ENCODE measurements around the gene PRND. TPM values are rescaled to one million over a fixed set of nuclear protein-coding genes. Genes with fewer than 3 reads are reported as not detected.

The PRND gene
- polyA plus RNA-seq, 4 donors: 3.7 TPM; not detected in 3

DNA sequence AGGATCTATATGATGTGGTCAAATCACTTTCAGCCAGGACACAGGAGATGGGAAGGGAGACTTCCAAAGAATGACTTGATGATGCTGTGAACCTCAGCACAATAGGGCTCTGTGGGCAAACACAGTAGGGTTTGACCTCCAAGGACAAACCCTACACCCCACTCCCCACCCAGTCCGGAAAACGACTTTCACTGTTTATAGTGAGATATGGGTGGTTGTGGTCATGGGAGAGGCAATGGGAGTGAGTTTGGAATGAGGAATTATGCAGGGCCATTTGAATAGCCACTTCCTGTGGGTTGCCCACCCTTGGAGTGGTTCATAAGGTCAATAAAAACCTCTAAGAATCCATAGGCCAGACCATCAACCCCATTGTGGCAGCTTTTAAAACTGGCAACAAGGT is 38.4 kb upstream of the PRND start:
- DNase-seq: no peak
- Histone ChIP-seq H3K36me3 (ENCODE audit: control insufficient read depth in 3 of 3, insufficient read depth in 2 of 3, low read depth in 1 of 3, low read length in 3 of 3) (no peaks in the 10 kb centered on the region), H3K4me1 (ENCODE audit: control insufficient read depth in 3 of 3, insufficient read depth in 2 of 3, low read depth in 1 of 3, low read length in 2 of 3) (peaks cover 0 to 8% (median 2%) of the 10 kb centered on the region in 3 donors), H3K4me3 (ENCODE audit: low read depth in 1 of 3, low read length in 3 of 3) (no peak overlapping the region), H3K27me3 (ENCODE audit: control insufficient read depth in 3 of 3, insufficient read depth in 3 of 3, low read length in 3 of 3) (peaks cover 0 to 4% (median 0%) of the 10 kb centered on the region in 3 donors), H3K27ac (ENCODE audit: low read depth in 1 of 3, low read length in 2 of 3) (no peak overlapping the region), H3K9me3 (ENCODE audit: control insufficient read depth in 2 of 2, insufficient read depth in 1 of 2, low read depth in 1 of 2, low read length in 1 of 2) (no peaks in the 10 kb centered on the region)
- FAIRE-seq: no peak
- WGBS, 3 donors: 58 to 82% (median 69%) methylated on average over 2 of the region's 2 CpGs

DNA sequence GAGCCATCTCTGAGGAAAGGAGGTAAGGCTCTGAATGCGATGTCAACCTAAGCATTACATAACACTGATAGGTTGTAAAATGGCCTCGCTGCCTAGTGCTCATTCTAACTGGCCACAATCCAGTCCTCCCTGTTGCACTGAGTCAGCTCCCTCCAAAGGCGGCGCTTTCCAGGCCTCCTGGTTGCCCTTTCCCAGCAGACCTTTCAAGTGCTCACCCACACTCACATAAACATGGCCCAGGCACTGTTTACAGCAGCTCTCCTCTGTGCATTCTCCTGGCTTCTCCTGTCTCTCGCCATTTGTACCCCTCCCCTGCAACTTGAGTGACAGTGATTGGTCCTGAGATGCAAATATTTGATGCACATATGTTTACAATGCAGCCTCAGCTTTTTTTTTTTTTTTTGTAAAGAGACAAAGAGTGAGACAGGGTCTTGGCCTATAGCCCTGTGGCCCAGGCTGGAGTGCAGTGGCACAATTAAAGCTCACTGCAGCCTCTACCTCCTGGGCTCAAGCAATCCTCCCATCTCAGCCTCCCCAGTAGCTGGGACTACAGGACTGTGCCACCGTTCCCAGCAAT is 36.8 kb upstream of the PRND start:
- Histone ChIP-seq H3K27me3 (ENCODE audit: control insufficient read depth in 3 of 3, insufficient read depth in 3 of 3, low read length in 3 of 3) (peaks cover 0 to 4% (median 0%) of the 10 kb centered on the region in 3 donors), H3K4me1 (ENCODE audit: control insufficient read depth in 3 of 3, insufficient read depth in 2 of 3, low read depth in 1 of 3, low read length in 2 of 3) (peaks cover 0 to 8% (median 4%) of the 10 kb centered on the region in 3 donors), H3K4me3 (ENCODE audit: low read depth in 1 of 3, low read length in 3 of 3) (no peak overlapping the region), H3K36me3 (ENCODE audit: control insufficient read depth in 3 of 3, insufficient read depth in 2 of 3, low read depth in 1 of 3, low read length in 3 of 3) (no peaks in the 10 kb centered on the region), H3K27ac (ENCODE audit: low read depth in 1 of 3, low read length in 2 of 3) (no peak overlapping the region), H3K9me3 (ENCODE audit: control insufficient read depth in 2 of 2, insufficient read depth in 1 of 2, low read depth in 1 of 2, low read length in 1 of 2) (no peaks in the 10 kb centered on the region)
- WGBS, 3 donors: 83 to 91% (median 86%) methylated on average over 6 of the region's 6 CpGs
- no peak for FAIRE-seq
- DNase-seq: no peak

DNA sequence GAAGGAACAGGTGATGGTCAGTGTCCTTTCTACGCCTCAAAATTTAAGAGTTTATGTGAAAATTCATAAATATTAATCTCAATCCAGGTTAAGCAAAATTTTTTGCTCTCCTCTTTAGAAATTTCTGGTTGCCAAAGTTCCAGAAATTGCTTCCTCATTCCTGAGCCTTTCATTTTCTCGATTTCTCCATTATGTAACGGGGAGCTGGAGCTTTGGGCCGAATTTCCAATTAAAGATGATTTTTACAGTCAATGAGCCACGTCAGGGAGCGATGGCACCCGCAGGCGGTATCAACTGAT is 35.8 kb upstream of the PRND start:
- Histone ChIP-seq H3K27me3 (ENCODE audit: control insufficient read depth in 3 of 3, insufficient read depth in 3 of 3, low read length in 3 of 3) (peaks cover 0 to 4% (median 0%) of the 10 kb centered on the region in 3 donors), H3K4me1 (ENCODE audit: control insufficient read depth in 3 of 3, insufficient read depth in 2 of 3, low read depth in 1 of 3, low read length in 2 of 3) (peaks cover 0 to 8% (median 4%) of the 10 kb centered on the region in 3 donors), H3K9me3 (ENCODE audit: control insufficient read depth in 2 of 2, insufficient read depth in 1 of 2, low read depth in 1 of 2, low read length in 1 of 2) (no peaks in the 10 kb centered on the region), H3K27ac (ENCODE audit: low read depth in 1 of 3, low read length in 2 of 3) (peak overlapping the region in 1 of 3 donors; percentile 93), H3K4me3 (ENCODE audit: low read depth in 1 of 3, low read length in 3 of 3) (peak overlapping the region; percentile 39 to 93 (median 54)), H3K36me3 (ENCODE audit: control insufficient read depth in 3 of 3, insufficient read depth in 2 of 3, low read depth in 1 of 3, low read length in 3 of 3) (no peaks in the 10 kb centered on the region)
- 4 to 10% (median 10%) methylated on average over 8 of the region's 8 CpGs for WGBS, 3 donors
- DNase-seq (no peak), FAIRE-seq (no peak)

DNA sequence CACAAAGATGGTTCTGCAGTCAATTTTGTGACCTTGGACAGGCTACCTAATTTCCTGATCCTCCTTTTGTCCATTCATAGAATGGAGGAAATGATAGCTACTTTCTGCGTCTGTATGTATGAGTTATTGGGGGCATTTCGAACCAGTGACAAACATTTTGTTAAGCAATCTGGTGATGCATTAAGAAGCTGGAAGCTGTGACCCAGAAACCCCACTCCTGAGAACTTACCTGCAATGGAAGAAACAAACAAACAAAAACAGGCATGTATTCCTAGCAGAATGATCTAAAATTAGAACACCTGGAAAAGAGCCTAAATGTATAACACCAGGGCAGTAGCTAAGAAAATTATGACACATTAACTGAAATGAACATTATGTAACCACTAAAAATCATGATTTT is 33.4 kb upstream of the PRND start:
- no peaks in the 10 kb centered on the region for H3K9me3 ChIP-seq (ENCODE audit: control insufficient read depth in 2 of 2, insufficient read depth in 1 of 2, low read depth in 1 of 2, low read length in 1 of 2)
- H3K27me3 ChIP-seq (ENCODE audit: control insufficient read depth in 3 of 3, insufficient read depth in 3 of 3, low read length in 3 of 3): no peaks in the 10 kb centered on the region
- WGBS, 3 donors: 82 to 86% (median 84%) methylated on average over 2 of the region's 2 CpGs
- no peak for FAIRE-seq
- H3K27ac ChIP-seq (ENCODE audit: low read depth in 1 of 3, low read length in 2 of 3): no peak overlapping the region
- H3K36me3 ChIP-seq (ENCODE audit: control insufficient read depth in 3 of 3, insufficient read depth in 2 of 3, low read depth in 1 of 3, low read length in 3 of 3): peaks cover 0 to 3% (median 2%) of the 10 kb centered on the region in 3 donors
- no peak overlapping the region for H3K4me3 ChIP-seq (ENCODE audit: low read depth in 1 of 3, low read length in 3 of 3)
- peaks cover 0 to 8% (median 4%) of the 10 kb centered on the region in 3 donors for H3K4me1 ChIP-seq (ENCODE audit: control insufficient read depth in 3 of 3, insufficient read depth in 2 of 3, low read depth in 1 of 3, low read length in 2 of 3)
- DNase-seq: no peak

DNA sequence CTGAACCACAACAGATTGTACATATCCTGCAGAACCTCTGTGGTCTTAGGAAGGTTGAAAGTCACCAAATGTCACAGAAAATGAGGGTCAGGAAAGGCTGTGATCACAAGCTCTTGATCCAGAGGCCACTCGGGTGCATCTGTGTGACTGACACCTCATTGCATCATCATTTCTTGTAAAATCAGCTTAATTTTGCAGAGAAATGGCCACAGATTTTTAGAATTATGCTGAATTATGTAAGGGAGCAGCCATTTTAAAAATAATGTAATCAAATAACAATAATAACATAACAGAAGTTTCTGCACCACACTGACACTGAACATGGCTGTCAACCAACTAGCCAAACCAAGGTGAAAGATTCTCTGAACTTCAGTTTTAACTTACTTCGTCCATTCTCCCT is 32.5 kb upstream of the PRND start:
- no peak overlapping the region for H3K27ac ChIP-seq (ENCODE audit: low read depth in 1 of 3, low read length in 2 of 3)
- H3K36me3 ChIP-seq (ENCODE audit: control insufficient read depth in 3 of 3, insufficient read depth in 2 of 3, low read depth in 1 of 3, low read length in 3 of 3): peaks cover 0 to 5% (median 2%) of the 10 kb centered on the region in 3 donors
- DNase-seq (no peak), FAIRE-seq (no peak)
- no peaks in the 10 kb centered on the region for H3K9me3 ChIP-seq (ENCODE audit: control insufficient read depth in 2 of 2, insufficient read depth in 1 of 2, low read depth in 1 of 2, low read length in 1 of 2)
- H3K4me1 ChIP-seq (ENCODE audit: control insufficient read depth in 3 of 3, insufficient read depth in 2 of 3, low read depth in 1 of 3, low read length in 2 of 3): peaks cover 0 to 8% (median 4%) of the 10 kb centered on the region in 3 donors
- 69 to 75% (median 70%) methylated on average over 2 of the region's 2 CpGs for WGBS, 3 donors
- H3K4me3 ChIP-seq (ENCODE audit: low read depth in 1 of 3, low read length in 3 of 3): no peak overlapping the region
- H3K27me3 ChIP-seq (ENCODE audit: control insufficient read depth in 3 of 3, insufficient read depth in 3 of 3, low read length in 3 of 3): no peaks in the 10 kb centered on the region

DNA sequence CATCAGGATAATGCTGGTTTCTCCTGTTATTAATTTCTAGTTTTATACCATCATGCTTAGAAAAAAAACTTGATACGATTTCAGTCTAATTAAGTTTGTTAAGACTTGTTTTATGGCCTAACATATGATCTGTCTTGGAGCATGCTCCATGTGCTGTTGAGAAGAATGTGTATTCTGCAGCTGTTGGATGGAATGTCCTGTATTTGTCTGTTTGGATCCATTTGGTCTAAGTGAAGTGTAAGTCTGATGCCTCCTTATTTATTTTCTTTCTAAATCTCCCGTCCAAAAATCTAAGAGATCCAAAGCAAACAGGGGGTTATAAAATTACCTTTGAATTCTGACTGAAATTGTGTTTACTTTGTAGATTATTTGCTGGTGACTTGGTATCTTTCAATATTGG is 30.0 kb upstream of the PRND start:
- Histone ChIP-seq H3K27ac (ENCODE audit: low read depth in 1 of 3, low read length in 2 of 3) (no peak overlapping the region), H3K27me3 (ENCODE audit: control insufficient read depth in 3 of 3, insufficient read depth in 3 of 3, low read length in 3 of 3) (no peaks in the 10 kb centered on the region), H3K36me3 (ENCODE audit: control insufficient read depth in 3 of 3, insufficient read depth in 2 of 3, low read depth in 1 of 3, low read length in 3 of 3) (peaks cover 0 to 5% (median 2%) of the 10 kb centered on the region in 3 donors), H3K4me3 (ENCODE audit: low read depth in 1 of 3, low read length in 3 of 3) (no peak overlapping the region), H3K9me3 (ENCODE audit: control insufficient read depth in 2 of 2, insufficient read depth in 1 of 2, low read depth in 1 of 2, low read length in 1 of 2) (no peaks in the 10 kb centered on the region), H3K4me1 (ENCODE audit: control insufficient read depth in 3 of 3, insufficient read depth in 2 of 3, low read depth in 1 of 3, low read length in 2 of 3) (peaks cover 0 to 5% (median 4%) of the 10 kb centered on the region in 3 donors)
- DNase-seq (no peak), FAIRE-seq (no peak)
- 34 to 54% (median 53%) methylated on average over 2 of the region's 2 CpGs for WGBS, 3 donors

DNA sequence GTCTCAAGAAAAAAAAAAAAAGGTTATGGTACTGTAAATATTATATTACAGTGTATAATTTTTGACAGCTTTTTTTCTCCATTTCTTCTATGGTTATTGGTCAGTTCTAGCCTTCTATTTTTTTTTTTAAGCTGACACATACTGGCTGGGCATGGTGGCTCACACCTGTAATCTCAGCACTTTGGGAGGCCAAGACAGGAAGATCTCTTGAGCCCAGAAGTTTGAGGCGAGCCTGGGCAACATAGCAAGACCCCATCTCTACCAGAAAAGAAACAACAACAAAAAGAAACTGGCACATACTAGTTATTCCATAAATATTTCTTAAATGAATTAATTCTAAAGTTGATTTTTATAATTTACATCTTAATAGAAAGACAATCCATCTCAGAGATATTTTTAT is 27.6 kb upstream of the PRND start:
- Histone ChIP-seq H3K27ac (ENCODE audit: low read depth in 1 of 3, low read length in 2 of 3) (no peak overlapping the region), H3K9me3 (ENCODE audit: control insufficient read depth in 2 of 2, insufficient read depth in 1 of 2, low read depth in 1 of 2, low read length in 1 of 2) (no peaks in the 10 kb centered on the region), H3K4me1 (ENCODE audit: control insufficient read depth in 3 of 3, insufficient read depth in 2 of 3, low read depth in 1 of 3, low read length in 2 of 3) (no peaks in the 10 kb centered on the region), H3K36me3 (ENCODE audit: control insufficient read depth in 3 of 3, insufficient read depth in 2 of 3, low read depth in 1 of 3, low read length in 3 of 3) (peaks cover 0 to 9% (median 4%) of the 10 kb centered on the region in 3 donors), H3K4me3 (ENCODE audit: low read depth in 1 of 3, low read length in 3 of 3) (no peak overlapping the region), H3K27me3 (ENCODE audit: control insufficient read depth in 3 of 3, insufficient read depth in 3 of 3, low read length in 3 of 3) (no peaks in the 10 kb centered on the region)
- DNase-seq: no peak
- 93 to 100% (median 97%) methylated on average over 1 of the region's 1 CpG for whole genome bisulfite sequencing, 3 donors
- no peak for FAIRE-seq

DNA sequence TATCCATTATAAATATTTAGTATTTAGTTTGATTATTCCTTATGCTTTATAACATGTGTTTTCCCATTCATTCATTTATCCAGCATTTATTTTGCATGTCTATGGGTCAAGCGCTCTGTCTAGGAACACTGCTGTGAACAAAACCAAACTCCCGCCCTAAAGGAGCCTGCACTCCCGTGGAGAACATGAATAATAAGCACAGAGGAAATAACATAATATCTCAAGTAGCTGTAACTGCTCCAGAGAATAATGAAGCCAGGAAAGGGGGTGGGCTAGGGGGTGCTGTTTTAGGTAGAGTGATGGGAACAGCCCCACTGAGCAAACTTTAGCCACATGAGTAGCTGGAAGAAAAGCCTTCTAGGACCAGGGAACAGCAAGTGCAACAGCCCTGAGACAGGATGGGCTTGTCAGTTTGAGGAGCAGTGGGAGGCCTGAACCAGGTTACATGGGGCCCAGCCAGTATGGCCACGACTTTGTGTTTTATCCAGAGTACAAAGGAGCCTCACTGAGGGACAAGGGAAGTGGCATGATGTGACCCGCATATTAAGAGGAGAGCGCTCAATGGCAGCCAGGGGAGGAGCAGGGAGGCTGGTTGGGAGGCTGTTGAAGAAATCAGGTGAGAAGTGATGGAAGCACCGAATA is 24.4 kb upstream of the PRND start:
- Histone ChIP-seq H3K27ac (ENCODE audit: low read depth in 1 of 3, low read length in 2 of 3) (no peak overlapping the region), H3K4me1 (ENCODE audit: control insufficient read depth in 3 of 3, insufficient read depth in 2 of 3, low read depth in 1 of 3, low read length in 2 of 3) (no peaks in the 10 kb centered on the region), H3K36me3 (ENCODE audit: control insufficient read depth in 3 of 3, insufficient read depth in 2 of 3, low read depth in 1 of 3, low read length in 3 of 3) (peaks cover 0 to 18% (median 9%) of the 10 kb centered on the region in 3 donors), H3K4me3 (ENCODE audit: low read depth in 1 of 3, low read length in 3 of 3) (no peak overlapping the region), H3K27me3 (ENCODE audit: control insufficient read depth in 3 of 3, insufficient read depth in 3 of 3, low read length in 3 of 3) (no peaks in the 10 kb centered on the region), H3K9me3 (ENCODE audit: control insufficient read depth in 2 of 2, insufficient read depth in 1 of 2, low read depth in 1 of 2, low read length in 1 of 2) (no peaks in the 10 kb centered on the region)
- DNase-seq (no peak), FAIRE-seq (no peak)
- WGBS, 3 donors: 85 to 93% (median 93%) methylated on average over 7 of the region's 7 CpGs

DNA sequence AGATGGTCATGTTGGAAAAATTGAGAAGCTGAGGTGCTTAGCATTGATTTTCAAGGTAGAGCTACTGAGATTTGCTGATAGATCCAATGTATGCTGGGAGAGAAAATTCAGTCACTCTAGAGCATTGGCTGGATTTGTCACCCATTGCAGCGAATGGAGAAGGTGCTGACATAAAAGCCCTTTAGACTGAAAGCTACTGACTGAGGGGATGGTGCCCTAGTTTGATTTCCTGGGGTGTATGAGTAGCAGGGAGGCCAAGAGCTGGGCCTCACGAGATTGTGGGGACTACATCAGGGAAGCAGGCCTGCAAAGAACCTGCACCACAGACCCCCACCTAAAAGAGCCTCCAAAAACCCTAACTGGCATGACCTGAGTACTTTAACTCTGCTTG is 23.9 kb upstream of the PRND start:
- WGBS, 3 donors: 77 to 83% (median 78%) methylated on average over 2 of the region's 2 CpGs
- Histone ChIP-seq H3K4me3 (ENCODE audit: low read depth in 1 of 3, low read length in 3 of 3) (no peak overlapping the region), H3K4me1 (ENCODE audit: control insufficient read depth in 3 of 3, insufficient read depth in 2 of 3, low read depth in 1 of 3, low read length in 2 of 3) (no peaks in the 10 kb centered on the region), H3K27ac (ENCODE audit: low read depth in 1 of 3, low read length in 2 of 3) (no peak overlapping the region), H3K27me3 (ENCODE audit: control insufficient read depth in 3 of 3, insufficient read depth in 3 of 3, low read length in 3 of 3) (no peaks in the 10 kb centered on the region), H3K36me3 (ENCODE audit: control insufficient read depth in 3 of 3, insufficient read depth in 2 of 3, low read depth in 1 of 3, low read length in 3 of 3) (peaks cover 0 to 18% (median 9%) of the 10 kb centered on the region in 3 donors), H3K9me3 (ENCODE audit: control insufficient read depth in 2 of 2, insufficient read depth in 1 of 2, low read depth in 1 of 2, low read length in 1 of 2) (no peaks in the 10 kb centered on the region)
- FAIRE-seq: no peak
- DNase-seq: no peak
